ENCODE data around the gene HOXA9. TPM values are rescaled to one million over a fixed set of nuclear protein-coding genes. Genes with fewer than 3 reads are reported as not detected.
A peak's percentile ranks its signal among the peaks of the same experiment; 100 is the strongest.

The HOXA9 gene
- total and polyA plus RNA-seq, 10 of the 15 experiments (the other 5 are each of a cell fraction or from before 2014, with no cell fraction given), result not detected

DNA sequence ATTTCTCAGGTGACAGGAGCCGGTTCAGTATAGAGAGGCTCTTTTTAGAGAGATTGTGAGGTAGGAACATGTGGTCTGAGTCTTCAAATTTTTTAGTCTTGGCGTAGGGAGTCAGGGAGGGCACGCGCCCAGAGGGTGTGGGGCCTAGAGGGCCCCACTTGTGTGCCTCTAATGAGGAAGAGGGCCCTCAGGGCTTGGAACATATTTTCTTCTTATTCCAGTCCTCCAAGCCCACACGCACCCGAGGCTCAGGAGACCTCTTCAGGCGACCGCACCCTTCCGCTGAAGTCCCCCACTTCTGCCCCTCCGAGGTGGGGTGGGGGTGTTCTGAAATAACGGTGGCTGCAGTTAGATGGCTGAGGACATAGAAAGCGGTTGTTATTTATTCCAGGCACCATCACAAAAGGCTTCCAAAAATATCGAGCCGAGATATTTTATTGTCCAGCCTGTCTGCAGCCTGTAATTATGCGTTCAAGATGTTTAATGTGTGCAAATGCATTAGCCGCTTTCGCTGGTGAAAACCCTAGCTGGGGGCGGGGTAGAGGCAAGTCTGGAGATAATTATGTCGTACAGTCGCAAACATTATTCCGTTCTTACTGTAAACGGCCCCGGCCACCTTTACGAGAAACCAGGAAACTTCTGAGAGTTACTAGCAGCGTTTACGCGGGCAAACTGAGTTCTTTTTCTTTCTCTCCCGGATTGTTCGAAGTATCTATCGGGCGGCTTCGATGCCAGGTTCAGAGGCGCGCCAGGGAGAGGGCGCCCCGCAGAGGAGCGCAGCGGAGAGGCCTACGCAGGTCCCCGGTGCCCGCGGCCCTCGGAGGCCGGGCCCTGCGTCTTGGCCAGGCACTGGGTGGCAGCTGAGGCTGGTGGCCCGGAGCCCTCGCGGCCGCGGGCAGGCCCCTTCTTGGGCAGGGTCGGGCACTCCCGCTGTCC lies 47.4 kb upstream of the HOXA9 start:
- SMC1A ChIA-PET (ENCODE audit: uncharacterized antibody, unreplicated experiment), result interaction anchor here (0.6 kb wide), 1 partner anchor 10 kb away, joined by 4 read pairs; no protein-coding TSS in a partner anchor
- in situ Hi-C loops (cut with MboI), result no loop called here
- 25% methylated on average over 49 of the region's 52 CpGs for WGBS (ENCODE audit: insufficient coverage, insufficient replicate concordance, low lambda C conversion rate, missing lambda C conversion rate)
- intact Hi-C loops (cut with micrococcal nuclease; ENCODE audit: unreplicated experiment), result loop anchor here (5.0 kb wide), 1 partner anchor 365 kb away; no protein-coding TSS in a partner anchor
- Histone ChIP-seq H3K4me3 (no peak overlapping the region), H4K20me1 (ENCODE audit: control insufficient read depth, insufficient read depth) (no peaks in the 10 kb centered on the region; the same call in 1 of the 2 replicates), H3K36me3 (ENCODE audit: control insufficient read depth in 2 of 2, insufficient read depth in 2 of 2, low read length in 1 of 2) (no peaks in the 10 kb centered on the region), H3K9ac (ENCODE audit: control insufficient read depth, insufficient read depth, low read length) (no peak overlapping the region), H3K27me3 (replicated peaks in 1 of 2; ENCODE audit: control insufficient read depth in 2 of 2, insufficient read depth in 2 of 2, low read length in 1 of 2) (peaks cover 1 to 16% of the 10 kb centered on the region in 2 experiments), H3K79me2 (ENCODE audit: control insufficient read depth, insufficient read depth, low read length) (no peaks in the 10 kb centered on the region), H2AFZ (ENCODE audit: control insufficient read depth, low read depth, low read length) (no peak overlapping the region), H3K4me2 (ENCODE audit: control insufficient read depth, insufficient read depth) (no peak overlapping the region), H3K27ac (ENCODE audit: control insufficient read depth, insufficient read depth) (no peak overlapping the region), H3K4me1 (ENCODE audit: control insufficient read depth, insufficient read depth, low read length) (no peaks in the 10 kb centered on the region), H3K9me3 (replicated peaks; ENCODE audit: control insufficient read depth, insufficient read depth, low read length) (no peaks in the 10 kb centered on the region)
- BruUV-seq (replicated peaks), result no TSS peak
- CTCF ChIA-PET, result no interaction called here
- RAD21 ChIA-PET (ENCODE audit: unreplicated experiment), result no interaction called here
- FAIRE-seq (no peak), ATAC-seq (no peak), DNase-seq (ENCODE audit: low read depth, low spot score) (no peak)
- POLR2A ChIA-PET, result no interaction called here
- TF ChIP-seq SIX5 (IDR thresholded peaks at IDR 0.05; ENCODE audit: low read depth, low read length, severe bottlenecking), result no peak
- TF ChIP-seq PKNOX1 (IDR thresholded peaks at IDR 0.05), result no peak

DNA sequence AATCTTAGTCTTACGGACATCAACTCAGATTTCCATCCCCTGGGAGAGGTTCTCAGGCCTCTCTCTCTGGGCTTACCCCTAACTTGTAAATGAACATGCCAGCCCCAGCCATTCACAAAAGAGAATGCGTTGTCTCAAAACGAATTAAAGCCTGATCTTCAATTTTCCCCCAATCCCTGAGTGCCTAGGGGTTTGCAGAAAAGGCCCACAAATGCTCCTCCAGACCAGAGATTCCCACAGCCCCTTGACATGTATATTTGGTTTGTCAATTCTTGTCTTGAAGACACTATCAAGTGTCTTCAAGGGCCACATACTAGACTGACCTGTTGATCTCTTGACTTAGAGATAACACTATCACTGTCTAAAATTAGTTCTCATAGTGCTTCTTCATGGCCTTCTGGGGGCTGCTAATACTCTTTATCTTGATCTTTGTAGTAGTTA lies 46.4 kb upstream of the HOXA9 start:
- 7% methylated on average over 3 of the region's 3 CpGs for WGBS (ENCODE audit: insufficient coverage, insufficient replicate concordance, low lambda C conversion rate, missing lambda C conversion rate)
- BruUV-seq (replicated peaks), result no TSS peak
- Histone ChIP-seq H3K27me3 (replicated peaks in 1 of 2; ENCODE audit: control insufficient read depth in 2 of 2, insufficient read depth in 2 of 2, low read length in 1 of 2) (peaks cover 1 to 20% of the 10 kb centered on the region in 2 experiments), H3K79me2 (ENCODE audit: control insufficient read depth, insufficient read depth, low read length) (no peaks in the 10 kb centered on the region), H3K9me3 (replicated peaks; ENCODE audit: control insufficient read depth, insufficient read depth, low read length) (no peaks in the 10 kb centered on the region), H3K27ac (ENCODE audit: control insufficient read depth, insufficient read depth) (no peak overlapping the region), H3K9ac (ENCODE audit: control insufficient read depth, insufficient read depth, low read length) (no peak overlapping the region), H4K20me1 (ENCODE audit: control insufficient read depth, insufficient read depth) (no peaks in the 10 kb centered on the region; the same call in 1 of the 2 replicates), H3K4me2 (ENCODE audit: control insufficient read depth, insufficient read depth) (no peak overlapping the region), H3K36me3 (ENCODE audit: control insufficient read depth in 2 of 2, insufficient read depth in 2 of 2, low read length in 1 of 2) (no peaks in the 10 kb centered on the region), H3K4me3 (no peak overlapping the region), H3K4me1 (ENCODE audit: control insufficient read depth, insufficient read depth, low read length) (no peaks in the 10 kb centered on the region), H2AFZ (ENCODE audit: control insufficient read depth, low read depth, low read length) (no peak overlapping the region)
- ATAC-seq (no peak), DNase-seq (ENCODE audit: low read depth, low spot score) (no peak), FAIRE-seq (no peak)
- in situ Hi-C loops (cut with MboI), result no loop called here
- ChIA-PET POLR2A (no interaction called here), RAD21 (ENCODE audit: unreplicated experiment) (interaction anchor here (0.6 kb wide), 1 partner anchor 394 kb away, joined by 3 read pairs; no protein-coding TSS in a partner anchor), SMC1A (ENCODE audit: uncharacterized antibody, unreplicated experiment) (interaction anchor here (0.9 to 1.3 kb wide), 4 partner anchors 16 to 707 kb away, joined by 3 to 4 read pairs (median 3); no protein-coding TSS in a partner anchor), CTCF (interaction anchor here (1.0 kb wide), 2 partner anchors 29 to 563 kb away, joined by 3 to 7 read pairs; no protein-coding TSS in a partner anchor)
- intact Hi-C loops (cut with micrococcal nuclease; ENCODE audit: unreplicated experiment), result loop anchor here (5.0 kb wide), 1 partner anchor 366 kb away; no protein-coding TSS in a partner anchor
- peak; percentile 89 for TF ChIP-seq BMI1 (IDR thresholded peaks at IDR 0.05; ENCODE audit: borderline replicate concordance)
- TF ChIP-seq SP1 (IDR thresholded peaks at IDR 0.05; ENCODE audit: low read depth, low read length), result no peak

All from GM12878 (cell line).